ENCODE measurements around the gene ABLIM1.

Gene ABLIM1

GRCh38 chr10:114566064-114566463, 92.0 kb downstream of the ABLIM1 start:
- H3K36me3 ChIP-seq (ENCODE audit: low read depth), result no peaks in the 10 kb centered on the region
- DNase-seq (ENCODE audit: low spot score) (no peak), ATAC-seq (ENCODE audit: low read depth) (no peak)
- no peak overlapping the region for H3K4me3 ChIP-seq (ENCODE audit: severe bottlenecking)
- TF ChIP-seq CTCF (IDR thresholded peaks at IDR 0.05; ENCODE audit: poor library complexity, severe bottlenecking), result no peak
- no peaks in the 10 kb centered on the region for H3K27me3 ChIP-seq (ENCODE audit: insufficient read depth, poor library complexity, severe bottlenecking)
- no peaks in the 10 kb centered on the region for H3K9me3 ChIP-seq (ENCODE audit: severe bottlenecking)
- H3K4me1 ChIP-seq (ENCODE audit: insufficient read depth, poor library complexity, severe bottlenecking), result no peaks in the 10 kb centered on the region
- no peak overlapping the region for H3K27ac ChIP-seq (ENCODE audit: poor library complexity, severe bottlenecking)

- H3K36me3 ChIP-seq (ENCODE audit: low read depth), result no peaks in the 10 kb centered on the region
- H3K4me1 ChIP-seq (ENCODE audit: insufficient read depth, poor library complexity, severe bottlenecking), result no peaks in the 10 kb centered on the region
- H3K27me3 ChIP-seq (ENCODE audit: insufficient read depth, poor library complexity, severe bottlenecking), result no peaks in the 10 kb centered on the region
- TF ChIP-seq CTCF (IDR thresholded peaks at IDR 0.05; ENCODE audit: poor library complexity, severe bottlenecking), result no peak
- no peak overlapping the region for H3K4me3 ChIP-seq (ENCODE audit: severe bottlenecking)
- DNase-seq (ENCODE audit: low spot score), result no peak
- peak; percentile 41; the same call in 1 of the 3 replicates for ATAC-seq (ENCODE audit: low read depth)
- no peaks in the 10 kb centered on the region for H3K9me3 ChIP-seq (ENCODE audit: severe bottlenecking)
- no peak overlapping the region for H3K27ac ChIP-seq (ENCODE audit: poor library complexity, severe bottlenecking)
These were observed 93.0 kb downstream of the ABLIM1 start for GRCh38 chr10:114565066-114565465.

DNA sequence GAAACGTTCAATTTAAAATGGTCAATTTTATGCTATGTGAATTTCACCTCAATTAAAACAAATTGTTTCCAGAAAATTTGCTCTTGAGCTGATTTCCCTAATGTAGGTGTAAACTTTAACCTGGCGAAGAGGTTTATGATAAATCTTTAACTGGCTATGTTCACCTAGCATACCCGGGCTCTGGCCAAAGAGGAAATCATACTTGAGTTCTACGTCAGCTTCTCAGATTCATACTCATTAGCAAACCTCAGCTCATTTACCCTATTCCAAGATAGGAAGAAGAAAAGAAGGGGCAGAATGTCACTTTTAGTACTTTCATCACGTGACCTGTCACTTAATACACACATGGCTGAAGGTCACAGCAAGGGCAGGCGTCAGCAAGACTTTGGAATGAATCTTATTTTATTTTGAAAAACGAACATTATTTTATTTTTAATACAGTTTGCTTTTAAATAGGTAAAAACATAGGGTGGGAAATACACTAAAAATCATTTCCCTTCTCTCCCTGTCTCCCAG, 97.0 kb downstream of the ABLIM1 start:
- H3K27ac ChIP-seq (ENCODE audit: poor library complexity, severe bottlenecking), result no peak overlapping the region
- no peaks in the 10 kb centered on the region for H3K9me3 ChIP-seq (ENCODE audit: severe bottlenecking)
- no peak overlapping the region for H3K4me3 ChIP-seq (ENCODE audit: severe bottlenecking)
- no peaks in the 10 kb centered on the region for H3K27me3 ChIP-seq (ENCODE audit: insufficient read depth, poor library complexity, severe bottlenecking)
- TF ChIP-seq CTCF (IDR thresholded peaks at IDR 0.05; ENCODE audit: poor library complexity, severe bottlenecking), result no peak
- no peaks in the 10 kb centered on the region for H3K36me3 ChIP-seq (ENCODE audit: low read depth)
- ATAC-seq (ENCODE audit: low read depth) (no peak), DNase-seq (ENCODE audit: low spot score) (no peak)
- no peaks in the 10 kb centered on the region for H3K4me1 ChIP-seq (ENCODE audit: insufficient read depth, poor library complexity, severe bottlenecking)

GRCh38 chr10:114560144-114560543, 97.9 kb downstream of the ABLIM1 start:
- DNase-seq (ENCODE audit: low spot score) (no peak), ATAC-seq (ENCODE audit: low read depth) (no peak)
- Histone ChIP-seq H3K36me3 (ENCODE audit: low read depth) (no peaks in the 10 kb centered on the region), H3K4me3 (ENCODE audit: severe bottlenecking) (no peak overlapping the region), H3K9me3 (ENCODE audit: severe bottlenecking) (no peaks in the 10 kb centered on the region), H3K27ac (ENCODE audit: poor library complexity, severe bottlenecking) (no peak overlapping the region), H3K4me1 (ENCODE audit: insufficient read depth, poor library complexity, severe bottlenecking) (no peaks in the 10 kb centered on the region), H3K27me3 (ENCODE audit: insufficient read depth, poor library complexity, severe bottlenecking) (no peaks in the 10 kb centered on the region)
- no peak for TF ChIP-seq CTCF (IDR thresholded peaks at IDR 0.05; ENCODE audit: poor library complexity, severe bottlenecking)

- Histone ChIP-seq H3K4me3 (ENCODE audit: severe bottlenecking) (no peak overlapping the region), H3K27me3 (ENCODE audit: insufficient read depth, poor library complexity, severe bottlenecking) (no peaks in the 10 kb centered on the region), H3K27ac (ENCODE audit: poor library complexity, severe bottlenecking) (no peak overlapping the region), H3K36me3 (ENCODE audit: low read depth) (no peaks in the 10 kb centered on the region), H3K4me1 (ENCODE audit: insufficient read depth, poor library complexity, severe bottlenecking) (no peaks in the 10 kb centered on the region), H3K9me3 (ENCODE audit: severe bottlenecking) (no peaks in the 10 kb centered on the region)
- DNase-seq (ENCODE audit: low spot score) (no peak), ATAC-seq (ENCODE audit: low read depth) (no peak)
- TF ChIP-seq CTCF (IDR thresholded peaks at IDR 0.05; ENCODE audit: poor library complexity, severe bottlenecking), result no peak
These were observed 98.4 kb downstream of the ABLIM1 start for GRCh38 chr10:114559636-114560035.

Measured in RWPE2 (cell line).